B cell (primary cell): Measurements from ENCODE around the gene OPA1. TPM values are rescaled to one million over a fixed set of nuclear protein-coding genes. Genes with fewer than 3 reads are reported as not detected.

Experiments
- ATAC-seq: fragments of 200-7000 bp; cut with Tn5 transposase; one replicate; pipeline ENCODE4 v1.10.0; 2021; ENCODE audit warnings: low read depth, mild to moderate bottlenecking, moderate number of reproducible peaks, moderate library complexity
- CTCF ChIA-PET: fragments of 350-600 bp; sonication (Branson Sonifier 250); formaldehyde crosslinking; loops from one replicate; lab custom pipeline; 2021; ENCODE audit warnings: antibody characterized with exemption, inconsistent platforms; lab: Charles Lee
- POLR2A ChIA-PET: fragments of 350-600 bp; sonication (Branson Sonifier 250); formaldehyde crosslinking; loops from one replicate; lab custom pipeline; 2021; ENCODE audit warnings: antibody characterized with exemption; lab: Charles Lee
- DNase-seq: peaks from one replicate; pipeline ENCODE4 v3.0.0; 2013
- H2AFZ ChIP-seq: 2 replicates; pipeline ENCODE4 v1.6.1; 2012; ENCODE audit warnings: mild to moderate bottlenecking, low read depth, low read length; ENCODE audit not compliant: insufficient read depth, poor library complexity, severe bottlenecking
- H3K27ac ChIP-seq, 2 donors: 1 replicate in 1 of 2; 2 replicates in 1 of 2; pipeline ENCODE4 v1.5.1; 2012 to 2013; ENCODE audit warnings: low read length in 2 of 2, mild to moderate bottlenecking in 2 of 2, moderate library complexity in 1 of 2
- H3K27me3 ChIP-seq, 4 experiments: fragments of 200-600 bp in 1 of 4; sonication (generic) in 1 of 4; replicated peaks in 1 of 4; 1 replicate in 2 of 4; 2 replicates in 2 of 4; pipeline versions ENCODE4 v1.6.1 to v1.7.0; 2013 to 2016; ENCODE audit warnings: low read length in 3 of 4, mild to moderate bottlenecking in 2 of 4, mixed read lengths in 1 of 4, moderate library complexity in 1 of 4; ENCODE audit not compliant: insufficient read depth in 4 of 4, control insufficient read depth in 3 of 4; ENCODE audit errors: control extremely low read depth in 1 of 4
- H3K36me3 ChIP-seq, 2 experiments: replicated peaks in 1 of 2; 1 replicate in 1 of 2; 2 replicates in 1 of 2; pipeline versions ENCODE4 v1.6.1 to v1.7.1; 2013; ENCODE audit warnings: low read length in 1 of 2; ENCODE audit not compliant: insufficient read depth in 2 of 2, control insufficient read depth in 1 of 2; ENCODE audit errors: control extremely low read depth in 1 of 2, extremely low read depth in 1 of 2
- H3K4me1 ChIP-seq, 2 donors: fragments of 200-600 bp in 1 of 2; sonication (generic) in 1 of 2; 1 replicate in 1 of 2; 2 replicates in 1 of 2; pipeline versions ENCODE4 v1.5.1 to v1.6.1; 2013 to 2017; ENCODE audit warnings: low read length in 2 of 2; ENCODE audit not compliant: control insufficient read depth in 2 of 2, insufficient read depth in 2 of 2
- H3K4me2 ChIP-seq: replicated peaks from 2 replicates; pipeline ENCODE3; 2012; ENCODE audit warnings: mild to moderate bottlenecking, low read depth, low read length; ENCODE audit not compliant: poor library complexity, severe bottlenecking
- H3K4me3 ChIP-seq, 5 experiments: fragments of 200-600 bp in 1 of 5; sonication (generic) in 1 of 5; 1 replicate in 3 of 5; 2 replicates in 2 of 5; pipeline versions ENCODE4 v1.5.1 to v1.7.0; 2011 to 2016; ENCODE audit warnings: low read length in 4 of 5, mild to moderate bottlenecking in 4 of 5, low read depth in 2 of 5, control low read depth in 1 of 5, moderate library complexity in 1 of 5; ENCODE audit not compliant: insufficient read depth in 1 of 5; ENCODE audit errors: control extremely low read depth in 1 of 5, extremely low read depth in 1 of 5
- H3K79me2 ChIP-seq: fragments of 200-600 bp; sonication (generic); one replicate; pipeline ENCODE4 v1.6.0; 2016; ENCODE audit warnings: low read length; ENCODE audit not compliant: control insufficient read depth, insufficient read depth
- H3K9ac ChIP-seq: fragments of 200-600 bp; sonication (generic); 2 replicates; pipeline ENCODE4 v1.6.1; 2017; ENCODE audit warnings: mild to moderate bottlenecking, low read length, moderate library complexity
- H3K9me3 ChIP-seq, 3 donors: one replicate each; pipeline versions ENCODE4 v1.6.1 to v1.7.1; 2013; ENCODE audit warnings: low read length in 2 of 3; ENCODE audit not compliant: control insufficient read depth in 2 of 3, insufficient read depth in 1 of 3; ENCODE audit errors: control extremely low read depth in 1 of 3
- H4K20me1 ChIP-seq: 2 replicates; pipeline ENCODE4 v1.6.0; 2012; ENCODE audit warnings: mild to moderate bottlenecking, low read length; ENCODE audit not compliant: insufficient read depth, control insufficient read depth, poor library complexity, severe bottlenecking
- H3K27ac Mint-ChIP-seq: one replicate; pipeline ENCODE4 v1.8.0; 2021; ENCODE audit warnings: mixed read lengths
- H3K27me3 Mint-ChIP-seq: one replicate; pipeline ENCODE4 v1.8.0; 2021; ENCODE audit warnings: mixed read lengths
- H3K4me1 Mint-ChIP-seq: one replicate; pipeline ENCODE4 v1.8.0; 2021; ENCODE audit warnings: mixed read lengths
- H3K4me3 Mint-ChIP-seq: one replicate; pipeline ENCODE4 v1.8.0; 2021; ENCODE audit warnings: mixed read lengths
- H3K9me3 Mint-ChIP-seq: one replicate; pipeline ENCODE4 v1.8.0; 2022; ENCODE audit warnings: mixed read lengths; ENCODE audit not compliant: insufficient read depth
- CTCF ChIP-seq: fragments of 200-600 bp; IDR thresholded peaks from one replicate; pipeline ENCODE4 v1.8.0; 2022; ENCODE audit warnings: antibody characterized with exemption, mild to moderate bottlenecking
- EZH2 ChIP-seq: IDR thresholded peaks from 2 replicates; pipeline ENCODE4 v1.6.1; 2012; ENCODE audit warnings: borderline replicate concordance, low read depth, mild to moderate bottlenecking, moderate library complexity, low read length; ENCODE audit not compliant: insufficient read depth, poor library complexity, severe bottlenecking
- WGBS: methylation state at CpG from one replicate; pipeline ENCODE4 v1.1.5; 2013; ENCODE audit warnings: missing lambda C conversion rate; ENCODE audit not compliant: insufficient coverage; 5-methylcytosine and 5-hydroxymethylcytosine counted together
- intact Hi-C: fragments of 100-400 bp; cut with micrococcal nuclease; formaldehyde crosslinking; loops from one replicate; pipeline ENCODE4 v1.10.0; 2022
- polyA plus RNA-seq: library from polyadenylated mRNA; depleted of rRNA; stranded (reverse); fragments of >200 nt; gene quantifications from 2 replicates; pipeline ENCODE4 v1.2.3, GENCODE V29; 2012
- total RNA-seq, 2 donors: library from RNA; stranded (reverse); fragments of 120-200 nt in 1 of 2; gene quantifications; 1 replicate in 1 of 2; 2 replicates in 1 of 2; pipeline versions ENCODE4 v1.2.3 to v1.2.4, GENCODE V29; 2013 to 2022

Gene OPA1
- total and polyA plus RNA-seq, 2 donors (not counting 1 experiment from before 2014, with no cell fraction given) = 9.1 to 62.8 TPM

GRCh38 chr3:193553586-193553985 is 39.4 kb upstream of the OPA1 start:
- no peaks in the 10 kb centered on the region for H3K36me3 ChIP-seq
- no peaks in the 10 kb centered on the region for H3K4me1 ChIP-seq
- H3K27ac ChIP-seq = no peak overlapping the region
- no peaks in the 10 kb centered on the region for H3K79me2 ChIP-seq
- Mint-ChIP-seq H3K27ac (no peak overlapping the region), H3K4me3 (no peak overlapping the region), H3K27me3 (no peaks in the 10 kb centered on the region), H3K4me1 (no peaks in the 10 kb centered on the region), H3K9me3 (no peaks in the 10 kb centered on the region)
- intact Hi-C loops = no loop called here
- H3K9ac ChIP-seq = no peak overlapping the region
- DNase-seq = no peak
- no peak overlapping the region for H2AFZ ChIP-seq
- no peak overlapping the region for H3K4me3 ChIP-seq
- no peak overlapping the region for H3K4me2 ChIP-seq
- ChIA-PET POLR2A (no interaction called here), CTCF (no interaction called here)
- ATAC-seq = no peak
- TF ChIP-seq EZH2 = no peak
- H3K27me3 ChIP-seq = no peaks in the 10 kb centered on the region
- peaks cover 0 to 1% (median 0%) of the 10 kb centered on the region in 3 donors for H3K9me3 ChIP-seq
- H4K20me1 ChIP-seq = no peaks in the 10 kb centered on the region
- WGBS = no CpG with 5 or more reads among the region's 1 CpG

- H4K20me1 ChIP-seq = no peaks in the 10 kb centered on the region
- intact Hi-C loops = no loop called here
These were observed 38.2 kb upstream of the OPA1 start, which contains the start of gene ATP13A4 for GRCh38 chr3:193554811-193555210. Gene ATP13A4 (minus strand): TSS chr3:193554895. CDS start chr3:193554799, 96 bp downstream.

More at GRCh38 chr3:193554811-193555210, 38.2 kb upstream of the OPA1 start, which contains the start of gene ATP13A4:
- no peaks in the 10 kb centered on the region for H3K27me3 ChIP-seq
- ChIA-PET POLR2A (no interaction called here), CTCF (no interaction called here)
- Mint-ChIP-seq H3K27ac (no peak within 1 kb of the TSS), H3K27me3 (no peaks in the 10 kb centered on the region), H3K9me3 (no peaks in the 10 kb centered on the region), H3K4me1 (no peaks in the 10 kb centered on the region), H3K4me3 (no peak within 1 kb of the TSS)
- WGBS = 73% methylated on average over 8 of the region's 9 CpGs
- H3K4me2 ChIP-seq = no peak within 1 kb of the TSS
- H3K4me1 ChIP-seq = no peaks in the 10 kb centered on the region
- H3K9me3 ChIP-seq = peaks cover 0 to 1% (median 0%) of the 10 kb centered on the region in 3 donors
- H3K4me3 ChIP-seq = no peak within 1 kb of the TSS
- H2AFZ ChIP-seq = no peak within 1 kb of the TSS
- ATAC-seq (no peak), DNase-seq (no peak)
- no peak for TF ChIP-seq EZH2
- no peak for TF ChIP-seq CTCF
- H3K9ac ChIP-seq = no peak within 1 kb of the TSS
- no peaks in the 10 kb centered on the region for H3K36me3 ChIP-seq
- no peak within 1 kb of the TSS for H3K27ac ChIP-seq
- H3K79me2 ChIP-seq = no peaks in the 10 kb centered on the region
